Kidney epithelial cell (primary cell): ENCODE data around the gene HOXD9. TPM values are rescaled to one million over a fixed set of nuclear protein-coding genes. Genes with fewer than 3 reads are reported as not detected.

Source experiments
- DNase-seq: peaks from one replicate; pipeline ENCODE4 v3.0.0-alpha.2; 2010; ENCODE audit warnings: low read depth
- H3K27me3 ChIP-seq: 2 replicates; pipeline ENCODE4 v1.6.0; 2011; ENCODE audit warnings: low read length; ENCODE audit not compliant: control insufficient read depth, insufficient read depth
- H3K36me3 ChIP-seq: 2 replicates; pipeline ENCODE4 v1.5.1; 2011; ENCODE audit warnings: low read length; ENCODE audit not compliant: control insufficient read depth, insufficient read depth
- H3K4me3 ChIP-seq: 2 replicates; pipeline ENCODE4 v1.5.1; 2011; ENCODE audit warnings: low read depth, mild to moderate bottlenecking, control low read depth, low read length
- total RNA-seq: library from RNA; depleted of rRNA; stranded (reverse); fragments of >200 nt; gene quantifications from 2 replicates; pipeline ENCODE4 v1.2.3, GENCODE V29; 2015
- TF ChIP-seq, protein P1 (sequence below): IDR thresholded peaks from 2 replicates; pipeline ENCODE4 v1.5.1; 2011; ENCODE audit warnings: mild to moderate bottlenecking, moderate library complexity, low read length, control low read depth, inconsistent platforms; ENCODE audit not compliant: insufficient read depth, poor library complexity, severe bottlenecking

The HOXD9 gene
- total RNA-seq, 1 donor from 2014 or later = 12.2 TPM

DNA sequence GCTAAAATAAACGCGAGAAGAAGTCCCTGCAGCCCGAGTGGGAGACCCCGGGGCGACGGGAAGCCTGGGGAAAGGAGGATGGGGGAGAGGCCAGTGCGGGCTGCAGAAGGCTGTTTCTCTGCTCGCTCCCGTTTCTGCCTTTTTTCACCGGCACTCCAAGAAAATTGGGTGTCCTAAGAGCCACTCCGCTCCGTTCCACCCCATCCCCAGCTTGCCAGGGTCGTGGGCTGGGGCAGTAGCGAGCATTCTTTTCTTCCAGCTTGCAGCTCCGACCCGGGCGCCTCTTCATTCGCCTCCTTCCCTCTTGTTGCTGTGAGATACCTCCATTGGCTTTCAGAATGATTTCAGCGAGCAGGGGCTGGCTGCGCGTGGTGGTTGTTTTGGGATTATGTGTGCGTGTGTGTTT is 35.7 kb downstream of the HOXD9 start:
- no peaks in the 10 kb centered on the region for H3K27me3 ChIP-seq
- no peaks in the 10 kb centered on the region for H3K36me3 ChIP-seq
- DNase-seq = no peak
- TF ChIP-seq, protein P1, sequence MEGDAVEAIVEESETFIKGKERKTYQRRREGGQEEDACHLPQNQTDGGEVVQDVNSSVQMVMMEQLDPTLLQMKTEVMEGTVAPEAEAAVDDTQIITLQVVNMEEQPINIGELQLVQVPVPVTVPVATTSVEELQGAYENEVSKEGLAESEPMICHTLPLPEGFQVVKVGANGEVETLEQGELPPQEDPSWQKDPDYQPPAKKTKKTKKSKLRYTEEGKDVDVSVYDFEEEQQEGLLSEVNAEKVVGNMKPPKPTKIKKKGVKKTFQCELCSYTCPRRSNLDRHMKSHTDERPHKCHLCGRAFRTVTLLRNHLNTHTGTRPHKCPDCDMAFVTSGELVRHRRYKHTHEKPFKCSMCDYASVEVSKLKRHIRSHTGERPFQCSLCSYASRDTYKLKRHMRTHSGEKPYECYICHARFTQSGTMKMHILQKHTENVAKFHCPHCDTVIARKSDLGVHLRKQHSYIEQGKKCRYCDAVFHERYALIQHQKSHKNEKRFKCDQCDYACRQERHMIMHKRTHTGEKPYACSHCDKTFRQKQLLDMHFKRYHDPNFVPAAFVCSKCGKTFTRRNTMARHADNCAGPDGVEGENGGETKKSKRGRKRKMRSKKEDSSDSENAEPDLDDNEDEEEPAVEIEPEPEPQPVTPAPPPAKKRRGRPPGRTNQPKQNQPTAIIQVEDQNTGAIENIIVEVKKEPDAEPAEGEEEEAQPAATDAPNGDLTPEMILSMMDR = no peak
- H3K4me3 ChIP-seq = peak overlapping the region; percentile 43

GRCh38 chr2:176158855-176159662 is 36.5 kb downstream of the HOXD9 start:
- TF ChIP-seq, protein P1 = no peak
- Histone ChIP-seq H3K36me3 (no peaks in the 10 kb centered on the region), H3K27me3 (no peaks in the 10 kb centered on the region), H3K4me3 (peak overlapping the region; percentile 43)
- no peak for DNase-seq

GRCh38 chr2:176159663-176160250 is 37.2 kb downstream of the HOXD9 start:
- Histone ChIP-seq H3K27me3 (no peaks in the 10 kb centered on the region), H3K4me3 (peak overlapping the region; percentile 43), H3K36me3 (no peaks in the 10 kb centered on the region)
- DNase-seq = no peak
- TF ChIP-seq, protein P1 = no peak

- TF ChIP-seq, protein P1 = no peak
- Histone ChIP-seq H3K4me3 (peak overlapping the region; percentile 43), H3K36me3 (no peaks in the 10 kb centered on the region), H3K27me3 (no peaks in the 10 kb centered on the region)
- no peak for DNase-seq
These were observed 37.9 kb downstream of the HOXD9 start for GRCh38 chr2:176160251-176160985.

- TF ChIP-seq, protein P1 = no peak
- Histone ChIP-seq H3K4me3 (peak overlapping the region; percentile 43), H3K36me3 (no peaks in the 10 kb centered on the region), H3K27me3 (no peaks in the 10 kb centered on the region)
- no peak for DNase-seq
These were observed 38.7 kb downstream of the HOXD9 start for GRCh38 chr2:176160986-176161824.
